ENCODE results near the gene CA6.
"Not testable (repeated sequence)": the region's sequence is repeated elsewhere in the genome, so short reads cannot be mapped to it uniquely, and the experiment has no call there.

Gene CA6

GRCh38 chr1:8965121-8965820 lies 19.6 kb downstream of the CA6 start:
- no peak overlapping the region for H3K4me2 ChIP-seq (ENCODE audit: low read depth, low read length, poor library complexity, severe bottlenecking)
- H3K4me3 ChIP-seq (ENCODE audit: insufficient read depth, low read length, poor library complexity, severe bottlenecking): no peak overlapping the region
- no peaks in the 10 kb centered on the region for H3K9me3 ChIP-seq (ENCODE audit: insufficient read depth, low read length)
- H4K20me1 ChIP-seq (ENCODE audit: low read depth, low read length): no peaks in the 10 kb centered on the region
- H3K9ac ChIP-seq (ENCODE audit: low read length): no peak overlapping the region
- H3K9me2 ChIP-seq (replicated peaks; ENCODE audit: insufficient read depth, low read length): no peaks in the 10 kb centered on the region
- no peak overlapping the region for H2AFZ ChIP-seq (ENCODE audit: low read depth, low read length, severe bottlenecking)
- H3K36me3 ChIP-seq (ENCODE audit: low read length): no peaks in the 10 kb centered on the region
- H3K79me2 ChIP-seq (ENCODE audit: insufficient read depth, low read length): no peaks in the 10 kb centered on the region
- TF ChIP-seq EZH2phosphoT487 (conservative IDR thresholded peaks at IDR 0.05; ENCODE audit: low read length): no peak
- H3K27me3 ChIP-seq (ENCODE audit: low read length): no peaks in the 10 kb centered on the region
- H3K27ac ChIP-seq (ENCODE audit: low read depth, low read length): no peak overlapping the region
- H3F3A ChIP-seq (ENCODE audit: insufficient read depth): no peaks in the 10 kb centered on the region

DNA sequence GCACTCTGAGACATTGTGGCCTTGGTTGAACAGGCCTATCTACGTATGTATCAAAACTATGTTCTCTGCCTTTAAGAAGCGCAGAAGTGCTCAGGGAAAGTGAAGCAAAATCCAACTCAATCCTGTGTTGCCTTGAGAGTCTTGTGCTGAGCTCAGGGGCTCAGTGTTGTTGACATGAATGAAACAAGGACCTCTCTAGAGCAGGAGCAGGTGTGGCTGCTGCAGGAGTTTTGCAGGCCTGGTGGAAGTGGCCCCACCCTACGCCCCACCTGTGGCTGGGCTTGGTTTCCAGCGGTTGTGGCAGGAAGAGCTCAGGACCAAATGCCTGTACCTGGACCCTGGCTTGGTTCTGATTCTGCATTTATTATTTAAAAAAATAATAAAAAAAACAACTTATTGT lies 20.9 kb downstream of the CA6 start:
- Histone ChIP-seq H3K9me3 (ENCODE audit: insufficient read depth, low read length) (no peaks in the 10 kb centered on the region), H3K27me3 (ENCODE audit: low read length) (no peaks in the 10 kb centered on the region), H3K27ac (ENCODE audit: low read depth, low read length) (no peak overlapping the region), H2AFZ (ENCODE audit: low read depth, low read length, severe bottlenecking) (no peak overlapping the region), H3K4me3 (ENCODE audit: insufficient read depth, low read length, poor library complexity, severe bottlenecking) (no peak overlapping the region), H3K9ac (ENCODE audit: low read length) (no peak overlapping the region), H3K4me2 (ENCODE audit: low read depth, low read length, poor library complexity, severe bottlenecking) (no peak overlapping the region), H3K9me2 (replicated peaks; ENCODE audit: insufficient read depth, low read length) (no peaks in the 10 kb centered on the region), H3K36me3 (ENCODE audit: low read length) (no peaks in the 10 kb centered on the region), H3F3A (ENCODE audit: insufficient read depth) (no peaks in the 10 kb centered on the region), H4K20me1 (ENCODE audit: low read depth, low read length) (no peaks in the 10 kb centered on the region), H3K79me2 (ENCODE audit: insufficient read depth, low read length) (no peaks in the 10 kb centered on the region)
- TF ChIP-seq EZH2phosphoT487 (conservative IDR thresholded peaks at IDR 0.05; ENCODE audit: low read length): no peak

DNA sequence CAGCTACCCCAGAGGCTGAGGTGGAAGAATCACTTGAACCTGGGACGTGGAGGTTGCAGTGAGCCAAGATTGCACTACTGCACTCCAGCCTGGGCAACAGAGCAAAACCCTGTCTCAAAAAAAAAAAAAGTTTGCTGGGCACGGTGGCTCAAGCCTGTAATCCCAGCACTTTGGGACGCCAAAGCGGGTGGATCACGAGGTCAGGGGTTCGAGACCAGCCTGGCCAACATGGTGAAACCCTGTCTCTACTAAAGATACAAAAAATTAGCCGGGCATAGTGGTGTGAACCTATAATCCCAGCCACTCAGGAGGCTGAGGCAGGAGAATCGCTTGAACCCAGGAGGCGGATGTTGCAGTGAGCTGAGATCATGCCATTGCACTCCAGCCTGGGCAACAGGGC lies 23.2 kb downstream of the CA6 start:
- not testable (repeated sequence) for H3K27ac ChIP-seq (ENCODE audit: low read depth, low read length); H3K27me3 ChIP-seq (ENCODE audit: low read length); H3K4me2 ChIP-seq (ENCODE audit: low read depth, low read length, poor library complexity, severe bottlenecking); H3K79me2 ChIP-seq (ENCODE audit: insufficient read depth, low read length); H2AFZ ChIP-seq (ENCODE audit: low read depth, low read length, severe bottlenecking); H3K9me3 ChIP-seq (ENCODE audit: insufficient read depth, low read length); H3K36me3 ChIP-seq (ENCODE audit: low read length); H3K9me2 ChIP-seq (replicated peaks; ENCODE audit: insufficient read depth, low read length); H3K4me3 ChIP-seq (ENCODE audit: insufficient read depth, low read length, poor library complexity, severe bottlenecking); H4K20me1 ChIP-seq (ENCODE audit: low read depth, low read length); H3F3A ChIP-seq (ENCODE audit: insufficient read depth); H3K9ac ChIP-seq (ENCODE audit: low read length)

DNA sequence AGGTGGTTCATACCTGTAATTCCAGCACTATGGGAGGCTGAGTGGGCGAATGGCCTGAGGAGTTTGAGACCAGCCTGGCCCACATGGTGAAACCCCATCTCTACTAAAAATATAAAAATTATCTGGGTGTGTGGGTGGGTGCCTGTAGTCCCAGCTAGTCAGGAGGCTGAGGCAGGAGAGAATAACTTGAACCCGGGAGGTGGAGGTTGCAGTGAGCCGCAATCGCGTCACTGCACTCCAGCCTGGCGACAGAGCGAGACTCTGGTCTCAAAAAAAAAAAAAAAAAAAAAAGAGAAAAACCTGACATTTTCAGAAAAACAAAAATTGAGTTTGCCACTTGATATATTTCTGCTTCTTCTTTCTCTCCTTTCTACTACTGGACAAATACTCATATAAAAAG lies 24.3 kb downstream of the CA6 start:
- no peaks in the 10 kb centered on the region for H3F3A ChIP-seq (ENCODE audit: insufficient read depth)
- H3K79me2 ChIP-seq (ENCODE audit: insufficient read depth, low read length): no peaks in the 10 kb centered on the region
- H3K4me3 ChIP-seq (ENCODE audit: insufficient read depth, low read length, poor library complexity, severe bottlenecking): no peak overlapping the region
- no peaks in the 10 kb centered on the region for H3K9me2 ChIP-seq (replicated peaks; ENCODE audit: insufficient read depth, low read length)
- H3K9me3 ChIP-seq (ENCODE audit: insufficient read depth, low read length): no peaks in the 10 kb centered on the region
- H4K20me1 ChIP-seq (ENCODE audit: low read depth, low read length): no peaks in the 10 kb centered on the region
- no peaks in the 10 kb centered on the region for H3K27me3 ChIP-seq (ENCODE audit: low read length)
- no peak overlapping the region for H2AFZ ChIP-seq (ENCODE audit: low read depth, low read length, severe bottlenecking)
- H3K4me2 ChIP-seq (ENCODE audit: low read depth, low read length, poor library complexity, severe bottlenecking): no peak overlapping the region
- TF ChIP-seq EZH2phosphoT487 (conservative IDR thresholded peaks at IDR 0.05; ENCODE audit: low read length) (no peak), CTCF (IDR thresholded peaks at IDR 0.05; ENCODE audit: insufficient read depth, low read length, poor library complexity, severe bottlenecking) (no peak)
- no peaks in the 10 kb centered on the region for H3K36me3 ChIP-seq (ENCODE audit: low read length)
- no peak overlapping the region for H3K9ac ChIP-seq (ENCODE audit: low read length)
- no peak overlapping the region for H3K27ac ChIP-seq (ENCODE audit: low read depth, low read length)

GRCh38 chr1:8970870-8971337 lies 25.2 kb downstream of the CA6 start:
- H3K27me3 ChIP-seq (ENCODE audit: low read length): no peaks in the 10 kb centered on the region
- no peaks in the 10 kb centered on the region for H3K9me2 ChIP-seq (replicated peaks; ENCODE audit: insufficient read depth, low read length)
- H3K27ac ChIP-seq (ENCODE audit: low read depth, low read length): no peak overlapping the region
- no peaks in the 10 kb centered on the region for H4K20me1 ChIP-seq (ENCODE audit: low read depth, low read length)
- no peaks in the 10 kb centered on the region for H3K9me3 ChIP-seq (ENCODE audit: insufficient read depth, low read length)
- no peak overlapping the region for H3K9ac ChIP-seq (ENCODE audit: low read length)
- no peak overlapping the region for H2AFZ ChIP-seq (ENCODE audit: low read depth, low read length, severe bottlenecking)
- TF ChIP-seq CTCF (IDR thresholded peaks at IDR 0.05; ENCODE audit: insufficient read depth, low read length, poor library complexity, severe bottlenecking) (no peak), EZH2phosphoT487 (conservative IDR thresholded peaks at IDR 0.05; ENCODE audit: low read length) (no peak)
- no peaks in the 10 kb centered on the region for H3K79me2 ChIP-seq (ENCODE audit: insufficient read depth, low read length)
- H3K4me3 ChIP-seq (ENCODE audit: insufficient read depth, low read length, poor library complexity, severe bottlenecking): no peak overlapping the region
- H3F3A ChIP-seq (ENCODE audit: insufficient read depth): no peaks in the 10 kb centered on the region
- H3K36me3 ChIP-seq (ENCODE audit: low read length): no peaks in the 10 kb centered on the region
- no peak overlapping the region for H3K4me2 ChIP-seq (ENCODE audit: low read depth, low read length, poor library complexity, severe bottlenecking)
